ENCODE measurements around the gene IGFN1. TPM values are rescaled to one million over a fixed set of nuclear protein-coding genes. Genes with fewer than 3 reads are reported as not detected.
A peak's percentile ranks its signal among the peaks of the same experiment; 100 is the strongest.

The IGFN1 gene
- total RNA-seq, 1 donor from 2014 or later, result under 0.01 TPM

GRCh38 chr1:201274616-201275252 is 84.1 kb downstream of the IGFN1 start:
- no peak overlapping the region for H3K4me3 ChIP-seq (ENCODE audit: low read depth, low read length)
- TF ChIP-seq CTCF (IDR thresholded peaks at IDR 0.05; ENCODE audit: insufficient read depth, low read length, severe bottlenecking), result no peak
- H3K36me3 ChIP-seq (ENCODE audit: control insufficient read depth, insufficient read depth, low read length), result no peaks in the 10 kb centered on the region
- DNase-seq (ENCODE audit: low read depth), result no peak
- no peaks in the 10 kb centered on the region for H3K27me3 ChIP-seq (ENCODE audit: control insufficient read depth, insufficient read depth, low read length)
- no peak for FAIRE-seq

- TF ChIP-seq CTCF (IDR thresholded peaks at IDR 0.05; ENCODE audit: insufficient read depth, low read length, severe bottlenecking), result no peak
- FAIRE-seq (no peak), DNase-seq (ENCODE audit: low read depth) (peak; percentile 97)
- H3K27me3 ChIP-seq (ENCODE audit: control insufficient read depth, insufficient read depth, low read length), result no peaks in the 10 kb centered on the region
- no peaks in the 10 kb centered on the region for H3K36me3 ChIP-seq (ENCODE audit: control insufficient read depth, insufficient read depth, low read length)
- no peak overlapping the region for H3K4me3 ChIP-seq (ENCODE audit: low read depth, low read length)
Measured at GRCh38 chr1:201275253-201275666, 84.6 kb downstream of the IGFN1 start.

- DNase-seq (ENCODE audit: low read depth) (peak; percentile 75), FAIRE-seq (no peak)
- no peak overlapping the region for H3K4me3 ChIP-seq (ENCODE audit: low read depth, low read length)
- no peak for TF ChIP-seq CTCF (IDR thresholded peaks at IDR 0.05; ENCODE audit: insufficient read depth, low read length, severe bottlenecking)
- no peaks in the 10 kb centered on the region for H3K36me3 ChIP-seq (ENCODE audit: control insufficient read depth, insufficient read depth, low read length)
- H3K27me3 ChIP-seq (ENCODE audit: control insufficient read depth, insufficient read depth, low read length), result no peaks in the 10 kb centered on the region
Measured at GRCh38 chr1:201276891-201277290, 86.3 kb downstream of the IGFN1 start.

- H3K27me3 ChIP-seq (ENCODE audit: control insufficient read depth, insufficient read depth, low read length), result no peaks in the 10 kb centered on the region
- DNase-seq (ENCODE audit: low read depth) (no peak), FAIRE-seq (no peak)
- no peak for TF ChIP-seq CTCF (IDR thresholded peaks at IDR 0.05; ENCODE audit: insufficient read depth, low read length, severe bottlenecking)
- H3K4me3 ChIP-seq (ENCODE audit: low read depth, low read length), result no peak overlapping the region
- H3K36me3 ChIP-seq (ENCODE audit: control insufficient read depth, insufficient read depth, low read length), result no peaks in the 10 kb centered on the region
Measured at GRCh38 chr1:201277441-201277840, 86.8 kb downstream of the IGFN1 start.

Other genes starting within 250 kb of the IGFN1 start
- gene KIF21B, start 167.1 kb upstream of the IGFN1 start, total RNA-seq, result 4.2 and 5.6 TPM in 2 replicates
- gene CACNA1S, start 78.4 kb upstream of the IGFN1 start, total RNA-seq, result not detected in 2 replicates
- gene ASCL5, start 63.6 kb upstream of the IGFN1 start, total RNA-seq, result under 0.01 and 0.13 TPM in 2 replicates
- gene TMEM9, start 36.4 kb upstream of the IGFN1 start, total RNA-seq, result 66.9 and 104 TPM in 2 replicates
- gene PKP1, start 92.7 kb downstream of the IGFN1 start, total RNA-seq, result 117 and 337 TPM in 2 replicates
- gene TNNT2, start 186.9 kb downstream of the IGFN1 start, total RNA-seq, result 0.26 and 2.0 TPM in 2 replicates
- gene LAD1, start 208.5 kb downstream of the IGFN1 start, total RNA-seq, result 156 and 220 TPM in 2 replicates
- gene TNNI1, start 230.9 kb downstream of the IGFN1 start, total RNA-seq, result under 0.01 TPM in 1 of 2 replicates, not detected in the other